Stomach (tissue), 9 donors: ENCODE results near the gene HERC6. TPM values are rescaled to one million over a fixed set of nuclear protein-coding genes. Genes with fewer than 3 reads are reported as not detected.

Experiments used
- DNase-seq, 2 donors: peaks; one replicate each; pipeline versions ENCODE4 v3.0.0 to v3.0.0-alpha.2; 2013 to 2019
- H3K27ac ChIP-seq, 5 donors: fragments of 200-600 bp in 4 of 5; sonication (generic) in 4 of 5; one replicate each; pipeline ENCODE4 v1.5.1; 2013 to 2019; ENCODE audit warnings: mild to moderate bottlenecking in 1 of 5, moderate library complexity in 1 of 5
- H3K27me3 ChIP-seq, 3 donors: fragments of 200-600 bp; sonication (generic); one replicate each; pipeline ENCODE4 v1.5.1; 2017 to 2019; ENCODE audit warnings: mixed run types in 1 of 3
- H3K36me3 ChIP-seq, 4 donors: fragments of 200-600 bp; sonication (generic); 1 replicate in 3 of 4; 2 replicates in 1 of 4; pipeline ENCODE4 v1.5.1; 2016 to 2019
- H3K4me1 ChIP-seq, 4 donors: fragments of 200-600 bp; sonication (generic); one replicate each; pipeline ENCODE4 v1.5.1; 2016 to 2019
- H3K4me3 ChIP-seq, 4 donors: fragments of 200-600 bp; sonication (generic) in 3 of 4; one replicate each; pipeline ENCODE4 v1.5.1; 2016 to 2019; ENCODE audit warnings: mild to moderate bottlenecking in 1 of 4
- H3K9me3 ChIP-seq, 4 donors: fragments of 200-600 bp; sonication (generic); one replicate each; pipeline ENCODE4 v1.5.1; 2016 to 2019
- EP300 ChIP-seq: sonication (generic); formaldehyde crosslinking; IDR thresholded peaks from one replicate; pipeline ENCODE4 v1.6.1; 2017; ENCODE audit warnings: antibody characterized with exemption
- POLR2A ChIP-seq, 4 donors: fragments of 450-650 bp; IDR thresholded peaks; one replicate each; pipeline ENCODE4 v1.6.1; 2016; ENCODE audit warnings: antibody characterized with exemption in 4 of 4, control low read depth in 2 of 4, mild to moderate bottlenecking in 1 of 4, moderate library complexity in 1 of 4
- POLR2AphosphoS5 ChIP-seq, 3 donors: sonication (generic); formaldehyde crosslinking; IDR thresholded peaks; one replicate each; pipeline ENCODE4 v1.6.1; 2016; ENCODE audit warnings: antibody characterized with exemption in 3 of 3
- WGBS, 5 donors: extraction: QIAGEN DNeasy Blood & Tissue Kit in 3 of 5; methylation state at CpG; one replicate each; pipeline versions ENCODE4 v1.1.5 to v1.1.7; 2013 to 2018; 5-methylcytosine and 5-hydroxymethylcytosine counted together
- intact Hi-C: fragments of 100-400 bp; cut with DNase I; formaldehyde crosslinking; loops from one replicate; pipeline ENCODE4 v1.15.1; 2023; ENCODE audit warnings: low total_unique reads
- polyA plus RNA-seq, 3 donors: library from polyadenylated mRNA; stranded (reverse); fragments of 200-250 nt; gene quantifications; one replicate each; pipeline ENCODE4 v1.2.3, GENCODE V29; 2013
- small RNA-seq, 4 donors: library from RNA; depleted of rRNA; stranded (forward); fragments of <200 nt; gene quantifications; one replicate each; pipeline ENCODE3, GENCODE V24; 2016
- total RNA-seq, 5 donors: library from RNA; depleted of rRNA; stranded (reverse); fragments of >200 nt; gene quantifications; one replicate each; pipeline versions ENCODE4 v1.1.0 to v1.2.3, GENCODE V29; 2014 to 2016
- TF ChIP-seq, protein P1 (sequence below), 7 experiments: fragments of 450-650 bp in 4 of 7; fragments of 200-600 bp in 3 of 7; sonication (generic) in 3 of 7; IDR thresholded peaks; one replicate each; pipeline ENCODE4 v1.5.1; 2016 to 2019; ENCODE audit warnings: antibody characterized with exemption in 7 of 7, control low read depth in 2 of 7, mild to moderate bottlenecking in 1 of 7
- donor health status: healthy with polysubstance abuse.
- donor health status: Bipolar disorder and iron deficiency.
- donor health status: healthy.

HERC6 gene
- total and polyA plus RNA-seq, 8 donors, result 0.58 to 18.7 (median 5.1) TPM

DNA sequence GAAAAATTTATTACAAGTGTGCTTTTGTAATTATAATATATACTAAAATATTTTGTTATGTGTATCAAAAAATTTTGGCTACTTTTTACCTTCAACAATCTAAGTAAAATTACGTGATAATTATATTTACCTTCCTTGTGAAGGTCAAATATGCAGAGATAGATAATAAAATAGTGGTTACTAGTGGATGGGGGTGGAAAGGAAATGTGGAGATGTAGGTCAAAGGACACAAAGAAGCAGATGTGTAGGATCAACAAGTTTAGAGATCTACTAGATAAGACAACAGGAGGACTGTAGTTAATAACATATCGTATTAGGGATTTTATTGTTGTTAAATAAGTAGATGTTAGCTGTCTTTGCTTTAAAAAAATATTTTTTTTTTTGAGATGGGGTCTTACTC, 99.6 kb downstream of the HERC6 start:
- no peak for DNase-seq
- Histone ChIP-seq H3K4me1 (no peaks in the 10 kb centered on the region), H3K36me3 (peaks cover 0 to 31% (median 16%) of the 10 kb centered on the region in 4 donors), H3K27ac (no peak overlapping the region), H3K9me3 (no peaks in the 10 kb centered on the region), H3K4me3 (no peak overlapping the region), H3K27me3 (no peaks in the 10 kb centered on the region)
- no peak for TF ChIP-seq POLR2AphosphoS5 (IDR thresholded peaks at IDR 0.05)
- no peak for TF ChIP-seq EP300
- TF ChIP-seq, protein P1, sequence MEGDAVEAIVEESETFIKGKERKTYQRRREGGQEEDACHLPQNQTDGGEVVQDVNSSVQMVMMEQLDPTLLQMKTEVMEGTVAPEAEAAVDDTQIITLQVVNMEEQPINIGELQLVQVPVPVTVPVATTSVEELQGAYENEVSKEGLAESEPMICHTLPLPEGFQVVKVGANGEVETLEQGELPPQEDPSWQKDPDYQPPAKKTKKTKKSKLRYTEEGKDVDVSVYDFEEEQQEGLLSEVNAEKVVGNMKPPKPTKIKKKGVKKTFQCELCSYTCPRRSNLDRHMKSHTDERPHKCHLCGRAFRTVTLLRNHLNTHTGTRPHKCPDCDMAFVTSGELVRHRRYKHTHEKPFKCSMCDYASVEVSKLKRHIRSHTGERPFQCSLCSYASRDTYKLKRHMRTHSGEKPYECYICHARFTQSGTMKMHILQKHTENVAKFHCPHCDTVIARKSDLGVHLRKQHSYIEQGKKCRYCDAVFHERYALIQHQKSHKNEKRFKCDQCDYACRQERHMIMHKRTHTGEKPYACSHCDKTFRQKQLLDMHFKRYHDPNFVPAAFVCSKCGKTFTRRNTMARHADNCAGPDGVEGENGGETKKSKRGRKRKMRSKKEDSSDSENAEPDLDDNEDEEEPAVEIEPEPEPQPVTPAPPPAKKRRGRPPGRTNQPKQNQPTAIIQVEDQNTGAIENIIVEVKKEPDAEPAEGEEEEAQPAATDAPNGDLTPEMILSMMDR (IDR thresholded peaks at IDR 0.05), result no peak
- no peak for TF ChIP-seq POLR2A (IDR thresholded peaks at IDR 0.05)
- 68 to 74% (median 71%) methylated on average over 2 of the region's 2 CpGs for WGBS, 5 donors
- intact Hi-C loops, result no loop called here

DNA sequence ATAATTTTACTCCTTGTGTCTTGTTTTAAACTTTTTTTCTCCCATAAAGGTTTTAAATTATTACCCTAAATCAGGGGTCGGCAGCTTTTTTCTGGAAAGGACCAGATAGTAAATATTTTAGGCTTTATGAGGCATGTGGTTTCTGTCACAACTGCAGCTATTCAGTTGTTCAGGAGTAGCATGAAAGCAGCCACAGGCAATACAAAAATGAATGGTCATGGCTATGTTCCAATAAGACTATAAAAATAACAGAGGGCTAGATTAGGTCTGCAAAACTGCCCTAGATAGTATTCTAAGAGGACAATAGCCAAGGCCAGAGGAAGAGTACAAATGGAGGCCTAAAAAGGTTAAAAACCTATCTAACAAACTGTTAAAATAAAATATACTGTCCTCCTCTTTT, 102.9 kb downstream of the HERC6 start:
- Histone ChIP-seq H3K4me1 (no peaks in the 10 kb centered on the region), H3K36me3 (peaks cover 0 to 20% (median 10%) of the 10 kb centered on the region in 4 donors), H3K9me3 (no peaks in the 10 kb centered on the region), H3K4me3 (no peak overlapping the region), H3K27me3 (no peaks in the 10 kb centered on the region), H3K27ac (no peak overlapping the region)
- TF ChIP-seq, protein P1 (IDR thresholded peaks at IDR 0.05), result no peak
- TF ChIP-seq POLR2AphosphoS5 (IDR thresholded peaks at IDR 0.05) (no peak), POLR2A (IDR thresholded peaks at IDR 0.05) (no peak), EP300 (no peak)
- WGBS, 5 donors, result 50 to 82% (median 74%) methylated on average over 1 of the region's 1 CpG
- no peak for DNase-seq
- intact Hi-C loops, result no loop called here

DNA sequence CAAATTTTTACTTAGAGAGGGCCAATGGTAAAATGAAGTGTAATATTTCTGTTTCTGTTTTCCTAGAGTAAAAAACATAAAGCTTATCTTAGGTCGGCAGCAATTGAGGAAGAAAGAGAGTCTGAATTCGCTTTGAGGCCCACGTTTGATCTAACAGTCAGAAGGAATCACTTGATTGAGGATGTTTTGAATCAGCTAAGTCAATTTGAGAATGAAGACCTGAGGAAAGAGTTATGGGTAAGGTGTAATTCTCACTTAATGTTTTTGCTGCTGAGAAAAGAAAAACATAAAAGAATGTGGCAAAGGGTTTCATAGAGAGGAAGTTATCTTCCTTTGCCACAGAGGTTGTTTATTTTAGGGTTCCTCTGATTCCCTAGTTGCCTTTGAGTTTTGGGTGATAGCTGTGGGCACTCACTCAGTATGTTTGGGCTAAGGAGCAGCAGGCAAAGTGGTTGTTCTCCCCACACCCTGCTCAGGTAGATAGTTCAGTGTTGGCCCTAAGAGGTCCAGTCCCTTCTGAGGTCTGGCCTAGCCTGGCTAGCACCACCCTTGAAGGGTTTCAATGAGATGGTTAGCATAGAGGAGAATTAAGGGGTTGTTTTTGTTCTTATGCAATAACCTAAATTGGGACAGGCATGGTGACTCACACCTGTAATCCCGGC, 110.6 kb downstream of the HERC6 start:
- H3K36me3 ChIP-seq, result peaks cover 0 to 63% (median 51%) of the 10 kb centered on the region in 4 donors
- no peak for DNase-seq
- H3K27me3 ChIP-seq, result no peaks in the 10 kb centered on the region
- no peaks in the 10 kb centered on the region for H3K9me3 ChIP-seq
- WGBS, 5 donors, result 55 to 66% (median 62%) methylated on average over 4 of the region's 4 CpGs
- TF ChIP-seq, protein P1 (IDR thresholded peaks at IDR 0.05), result no peak
- TF ChIP-seq POLR2AphosphoS5 (IDR thresholded peaks at IDR 0.05), result no peak
- TF ChIP-seq EP300, result no peak
- TF ChIP-seq POLR2A (IDR thresholded peaks at IDR 0.05), result no peak
- no peaks in the 10 kb centered on the region for H3K4me1 ChIP-seq
- intact Hi-C loops, result no loop called here
- H3K27ac ChIP-seq, result no peak overlapping the region
- no peak overlapping the region for H3K4me3 ChIP-seq

Small RNAs within 50 kb of the gene (small RNA-seq; reads per million reads assigned to genes)
- gene RF00019, result 0 reads per million in 4 donors

Other genes starting within 250 kb of the HERC6 start
- gene ABCG2, start 220.2 kb upstream of the HERC6 start, total RNA-seq, result 10 to 100 TPM in 1 of 5 donors, 1 to 10 TPM in 2, not detected in 2; 1.3 to 17.8 (median 6.4) TPM
- under 1 TPM; 0.25 to 0.61 (median 0.55) TPM for gene ABCG2, start 220.2 kb upstream of the HERC6 start, polyA plus RNA-seq
- gene PPM1K, start 94.3 kb upstream of the HERC6 start, total RNA-seq, result 10 to 100 TPM; 13.0 to 81.7 (median 40.4) TPM
- 1 to 10 TPM; 3.6 to 4.9 (median 4.4) TPM for gene PPM1K, start 94.3 kb upstream of the HERC6 start, polyA plus RNA-seq
- 10 to 100 TPM in 1 of 5 donors, 1 to 10 TPM in 3, not detected in 1; 1.7 to 11.6 (median 6.3) TPM for gene HERC5, start 78.3 kb downstream of the HERC6 start, total RNA-seq
- gene HERC5, start 78.3 kb downstream of the HERC6 start, polyA plus RNA-seq, result 1 to 10 TPM; 2.2 to 3.2 (median 3.1) TPM
- gene PYURF, start 144.9 kb downstream of the HERC6 start, total RNA-seq, result 100 to 1,000 TPM in 2 of 5 donors, 10 to 100 TPM in 3; 11.7 to 296 (median 97.1) TPM
- 100 to 1,000 TPM in 1 of 3 donors, 10 to 100 TPM in 2; 75.9 to 112 (median 91.8) TPM for gene PYURF, start 144.9 kb downstream of the HERC6 start, polyA plus RNA-seq
- 10 to 100 TPM; 25.9 to 58.0 (median 47.8) TPM for gene HERC3, start 213.6 kb downstream of the HERC6 start, total RNA-seq
- gene HERC3, start 213.6 kb downstream of the HERC6 start, polyA plus RNA-seq, result 1 to 10 TPM; 4.4 to 7.5 (median 5.5) TPM